HEK293 (cell line): ENCODE results near the gene HTT.

Experiments used
- CTCF ChIA-PET: fragments of 350-600 bp; formaldehyde crosslinking; extraction: SDS; loops from one replicate; lab custom pipeline; 2021; ENCODE audit warnings: antibody characterized with exemption; lab: Yijun Ruan, JAX
- POLR2A ChIA-PET: fragments of 300-600 bp; formaldehyde crosslinking; extraction: SDS; loops from one replicate; lab custom pipeline; 2020; ENCODE audit warnings: antibody characterized with exemption, inconsistent platforms; lab: Yijun Ruan, JAX
- H3K27ac ChIP-seq: fragments of 200-500 bp; sonication (Bioruptor generic); 2 replicates; pipeline ENCODE4 v1.5.1; 2014; ENCODE audit warnings: low read depth, low read length, control low read depth, inconsistent platforms; ENCODE audit errors: extremely low read depth
- H3K36me3 ChIP-seq, 2 experiments: fragments of 200-500 bp in 1 of 2; sonication (Bioruptor generic) in 1 of 2; 1 replicate in 1 of 2; 2 replicates in 1 of 2; pipeline ENCODE4 v1.5.1; 2014 to 2017; ENCODE audit warnings: inconsistent platforms in 2 of 2, low read length in 2 of 2; ENCODE audit not compliant: control insufficient read depth in 2 of 2, insufficient read depth in 1 of 2
- H3K4me1 ChIP-seq: fragments of 200-500 bp; sonication (Bioruptor generic); 2 replicates; pipeline ENCODE4 v1.5.1; 2014; ENCODE audit warnings: mild to moderate bottlenecking, low read length, inconsistent platforms; ENCODE audit not compliant: control insufficient read depth, insufficient read depth
- H3K4me3 ChIP-seq: 2 replicates; pipeline ENCODE4 v1.5.1; 2011; ENCODE audit warnings: low read depth, mild to moderate bottlenecking, control low read depth, low read length, moderate library complexity
- H3K9me3 ChIP-seq: fragments of 200-500 bp; sonication (Bioruptor generic); 2 replicates; pipeline ENCODE4 v1.5.1; 2014; ENCODE audit warnings: low read depth, low read length, inconsistent platforms; ENCODE audit not compliant: control insufficient read depth, insufficient read depth
- EGR2 ChIP-seq: fragments of 450-650 bp; formaldehyde crosslinking; IDR thresholded peaks from 2 replicates; pipeline ENCODE4 v1.5.1; 2016; ENCODE audit warnings: low read depth, missing biosample characterization, missing genetic modification characterization
- PRDM1 ChIP-seq: fragments of 450-650 bp; formaldehyde crosslinking; IDR thresholded peaks from 2 replicates; pipeline ENCODE4; 2016; ENCODE audit warnings: missing biosample characterization, missing genetic modification characterization
- SP2 ChIP-seq: fragments of 450-650 bp; formaldehyde crosslinking; IDR thresholded peaks from 2 replicates; pipeline ENCODE4 v1.5.1; 2016; ENCODE audit warnings: missing biosample characterization, missing genetic modification characterization
- ZBTB48 ChIP-seq: fragments of 450-650 bp; formaldehyde crosslinking; IDR thresholded peaks from 2 replicates; pipeline ENCODE4 v1.5.1; 2016; ENCODE audit warnings: missing biosample characterization, missing genetic modification characterization
- ZFHX2 ChIP-seq: fragments of 450-650 bp; formaldehyde crosslinking; conservative IDR thresholded peaks from 2 replicates; pipeline ENCODE4 v1.5.1; 2016; ENCODE audit warnings: missing biosample characterization, missing genetic modification characterization
- ZNF112 ChIP-seq: fragments of 450-650 bp; formaldehyde crosslinking; IDR thresholded peaks from 2 replicates; pipeline ENCODE4 v1.5.0; 2017; ENCODE audit warnings: missing biosample characterization, missing genetic modification characterization
- ZNF146 ChIP-seq: fragments of 450-650 bp; formaldehyde crosslinking; IDR thresholded peaks from 2 replicates; pipeline ENCODE4 v1.5.1; 2016; ENCODE audit warnings: missing biosample characterization, missing genetic modification characterization
- ZNF169 ChIP-seq: fragments of 450-650 bp; formaldehyde crosslinking; IDR thresholded peaks from 2 replicates; pipeline ENCODE4 v1.5.1; 2016; ENCODE audit warnings: missing biosample characterization, missing genetic modification characterization
- ZNF239 ChIP-seq: fragments of 450-650 bp; formaldehyde crosslinking; IDR thresholded peaks from 2 replicates; pipeline ENCODE4 v1.5.1; 2016; ENCODE audit warnings: missing biosample characterization, missing genetic modification characterization
- ZNF426 ChIP-seq: fragments of 450-650 bp; formaldehyde crosslinking; IDR thresholded peaks from 2 replicates; pipeline ENCODE4 v1.5.1; 2017; ENCODE audit warnings: missing biosample characterization, missing genetic modification characterization, mild to moderate bottlenecking, inconsistent platforms, moderate library complexity
- ZNF530 ChIP-seq: fragments of 450-650 bp; formaldehyde crosslinking; IDR thresholded peaks from 2 replicates; pipeline ENCODE4 v1.5.1; 2016; ENCODE audit warnings: low read depth, missing biosample characterization, missing genetic modification characterization
- ZNF629 ChIP-seq: fragments of 450-650 bp; formaldehyde crosslinking; IDR thresholded peaks from 2 replicates; pipeline ENCODE4 v1.5.1; 2017; ENCODE audit warnings: missing biosample characterization, missing genetic modification characterization
- ZNF664 ChIP-seq: fragments of 450-650 bp; formaldehyde crosslinking; IDR thresholded peaks from 2 replicates; pipeline ENCODE4 v1.5.1; 2016; ENCODE audit warnings: missing biosample characterization, missing genetic modification characterization
- ZSCAN30 ChIP-seq: fragments of 450-650 bp; IDR thresholded peaks from 2 replicates; pipeline ENCODE4 v1.5.1; 2018; ENCODE audit warnings: missing biosample characterization, mild to moderate bottlenecking, missing genetic modification characterization, moderate library complexity
- TF ChIP-seq, protein P1 (sequence below): fragments of 450-650 bp; formaldehyde crosslinking; IDR thresholded peaks from 2 replicates; pipeline ENCODE4 v1.5.1; 2016; ENCODE audit warnings: missing biosample characterization, missing genetic modification characterization
- TF ChIP-seq, protein P2 (sequence below): fragments of 450-650 bp; formaldehyde crosslinking; IDR thresholded peaks from 2 replicates; pipeline ENCODE4 v1.5.1; 2016; ENCODE audit warnings: missing biosample characterization, missing genetic modification characterization
- TF ChIP-seq, protein P3 (sequence below): fragments of 450-650 bp; formaldehyde crosslinking; IDR thresholded peaks from 2 replicates; pipeline ENCODE4 v1.5.1; 2016; ENCODE audit warnings: missing biosample characterization, missing genetic modification characterization
- TF ChIP-seq, protein P4 (sequence below): fragments of 450-650 bp; formaldehyde crosslinking; IDR thresholded peaks from 2 replicates; pipeline ENCODE4 v1.5.1; 2016; ENCODE audit warnings: missing biosample characterization, missing genetic modification characterization
- TF ChIP-seq, protein P5 (sequence below): fragments of 450-650 bp; formaldehyde crosslinking; IDR thresholded peaks from 2 replicates; pipeline ENCODE4 v1.5.1; 2016; ENCODE audit warnings: missing biosample characterization, missing genetic modification characterization, low read depth

The HTT gene

DNA sequence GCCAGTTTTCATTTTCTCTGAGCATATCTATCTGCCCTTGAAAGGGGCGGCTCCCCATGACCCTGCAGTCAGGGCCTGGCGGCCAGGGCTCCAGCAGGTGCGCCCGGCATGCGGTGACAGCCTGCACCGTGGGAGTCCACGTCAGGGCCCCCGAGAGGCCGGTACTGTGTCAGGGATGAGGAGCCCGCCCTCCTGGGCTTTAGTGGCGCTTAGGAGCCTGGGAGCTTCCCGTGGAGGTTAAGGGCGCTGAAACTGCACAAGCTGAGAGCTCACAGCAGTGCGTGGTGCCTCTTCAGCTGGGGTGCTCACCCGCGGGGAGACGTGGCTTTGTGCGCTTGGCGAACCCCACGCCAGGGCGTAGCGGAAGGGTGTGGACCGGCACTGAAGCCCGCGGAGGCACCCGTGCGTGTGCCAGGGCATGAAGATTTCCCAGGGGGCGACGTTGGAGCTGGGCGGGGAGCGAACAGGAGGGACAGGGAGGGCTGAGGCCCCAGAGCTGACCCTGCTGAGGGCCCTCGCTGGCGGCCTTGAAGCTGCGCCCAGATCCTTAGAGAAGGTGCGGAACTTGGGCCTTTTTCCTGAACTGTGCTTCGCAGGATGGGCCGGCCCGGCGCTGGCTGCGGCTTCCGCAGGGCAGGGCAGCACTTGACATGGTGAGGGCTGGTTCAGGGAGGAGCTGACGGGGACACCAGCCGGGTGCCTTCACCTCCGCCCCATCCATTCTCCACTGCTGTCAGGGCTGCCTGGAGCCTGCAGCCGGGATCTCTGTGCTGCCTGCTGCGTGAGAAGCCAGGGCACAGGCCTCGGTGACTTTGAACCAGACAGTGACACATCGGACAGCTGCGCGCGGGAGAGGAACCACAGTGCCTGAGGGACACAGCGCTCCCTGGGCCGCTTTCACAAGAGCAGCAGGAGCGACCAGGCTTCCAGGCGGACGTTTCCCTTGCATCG, 33.0 kb upstream of the HTT start (continued):
- TF ChIP-seq, protein P1, sequence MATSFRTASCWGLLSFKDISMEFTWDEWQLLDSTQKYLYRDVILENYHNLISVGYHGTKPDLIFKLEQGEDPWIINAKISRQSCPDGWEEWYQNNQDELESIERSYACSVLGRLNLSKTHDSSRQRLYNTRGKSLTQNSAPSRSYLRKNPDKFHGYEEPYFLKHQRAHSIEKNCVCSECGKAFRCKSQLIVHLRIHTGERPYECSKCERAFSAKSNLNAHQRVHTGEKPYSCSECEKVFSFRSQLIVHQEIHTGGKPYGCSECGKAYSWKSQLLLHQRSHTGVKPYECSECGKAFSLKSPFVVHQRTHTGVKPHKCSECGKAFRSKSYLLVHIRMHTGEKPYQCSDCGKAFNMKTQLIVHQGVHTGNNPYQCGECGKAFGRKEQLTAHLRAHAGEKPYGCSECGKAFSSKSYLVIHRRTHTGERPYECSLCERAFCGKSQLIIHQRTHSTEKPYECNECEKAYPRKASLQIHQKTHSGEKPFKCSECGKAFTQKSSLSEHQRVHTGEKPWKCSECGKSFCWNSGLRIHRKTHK: no peak

DNA sequence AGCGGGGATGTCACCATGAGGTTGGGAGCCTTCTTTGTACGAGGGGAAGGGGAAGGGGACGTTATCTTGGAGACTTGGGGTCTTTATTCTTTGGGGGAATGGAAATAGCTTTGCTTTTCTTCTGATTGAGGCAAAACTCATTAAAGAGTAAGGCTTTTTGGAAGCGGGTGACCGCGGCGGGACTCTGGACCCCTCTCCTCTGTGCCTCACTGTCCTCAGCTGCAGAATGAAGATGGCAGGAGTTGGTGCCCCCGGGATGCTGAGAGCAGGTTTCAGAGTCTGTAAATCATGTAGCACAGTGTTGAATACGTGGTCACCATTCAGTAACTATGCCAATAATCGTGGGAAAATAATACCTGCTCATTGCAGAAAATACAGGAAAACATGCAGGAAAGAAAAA, 32.3 kb upstream of the HTT start:
- no peaks in the 10 kb centered on the region for H3K4me1 ChIP-seq
- H3K9me3 ChIP-seq: no peaks in the 10 kb centered on the region
- no peak for TF ChIP-seq ZNF664 (tag by site-specific recombination)
- TF ChIP-seq ZBTB48 (tag by site-specific recombination): no peak
- no peak for TF ChIP-seq ZNF239 (tag by site-specific recombination)
- no peak for TF ChIP-seq PRDM1 (tag by site-specific recombination)
- no peak for TF ChIP-seq ZNF629
- TF ChIP-seq, protein P2, sequence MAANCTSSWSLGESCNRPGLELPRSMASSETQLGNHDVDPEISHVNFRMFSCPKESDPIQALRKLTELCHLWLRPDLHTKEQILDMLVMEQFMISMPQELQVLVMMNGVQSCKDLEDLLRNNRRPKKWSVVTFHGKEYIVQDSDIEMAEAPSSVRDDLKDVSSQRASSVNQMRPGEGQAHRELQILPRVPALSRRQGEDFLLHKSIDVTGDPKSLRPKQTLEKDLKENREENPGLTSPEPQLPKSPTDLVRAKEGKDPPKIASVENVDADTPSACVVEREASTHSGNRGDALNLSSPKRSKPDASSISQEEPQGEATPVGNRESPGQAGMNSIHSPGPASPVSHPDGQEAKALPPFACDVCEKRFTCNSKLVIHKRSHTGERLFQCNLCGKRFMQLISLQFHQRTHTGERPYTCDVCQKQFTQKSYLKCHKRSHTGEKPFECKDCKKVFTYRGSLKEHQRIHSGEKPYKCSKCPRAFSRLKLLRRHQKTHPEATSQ (tag by site-specific recombination): no peak
- TF ChIP-seq SP2: no peak
- no peak overlapping the region for H3K4me3 ChIP-seq
- CTCF ChIA-PET: no interaction called here
- POLR2A ChIA-PET: no interaction called here
- no peaks in the 10 kb centered on the region for H3K36me3 ChIP-seq
- H3K27ac ChIP-seq: no peak overlapping the region

DNA sequence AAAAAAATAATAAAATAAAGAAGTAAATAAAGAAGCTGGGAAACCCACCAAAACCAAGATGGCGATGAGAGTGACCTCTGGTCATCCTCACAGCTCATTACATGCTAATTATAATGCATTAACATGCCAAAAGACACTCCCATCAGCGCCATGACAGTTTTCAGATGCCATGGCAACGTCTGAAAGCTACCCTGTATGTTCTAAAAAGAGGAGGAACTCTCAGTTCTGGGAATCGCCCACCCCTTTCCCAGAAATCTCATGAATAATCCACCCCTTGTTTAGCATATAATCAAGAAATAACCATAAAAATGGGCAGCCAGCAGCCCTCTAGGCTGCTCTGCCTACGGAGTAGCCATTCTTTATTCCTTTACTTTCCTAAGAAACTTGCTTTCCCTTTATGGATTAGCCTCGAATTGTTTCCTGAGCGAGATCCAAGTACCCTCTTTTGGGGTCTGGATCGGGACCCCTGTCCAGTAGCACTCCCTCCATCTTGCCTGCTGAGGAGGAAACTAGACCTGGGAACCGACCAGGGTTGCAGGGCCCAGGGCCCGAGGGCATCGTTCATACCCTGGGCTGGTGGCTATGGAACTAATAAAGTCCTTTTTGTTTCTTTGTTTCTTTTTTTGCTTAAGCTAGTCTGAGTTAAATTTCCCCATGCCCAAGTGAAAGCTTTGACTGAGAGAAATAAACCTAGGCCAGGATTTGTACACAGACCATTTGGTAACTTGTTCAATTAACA, 31.0 kb upstream of the HTT start:
- no peaks in the 10 kb centered on the region for H3K9me3 ChIP-seq
- no peaks in the 10 kb centered on the region for H3K36me3 ChIP-seq
- H3K4me1 ChIP-seq: no peaks in the 10 kb centered on the region
- POLR2A ChIA-PET: no interaction called here
- H3K4me3 ChIP-seq: no peak overlapping the region
- H3K27ac ChIP-seq: no peak overlapping the region
- CTCF ChIA-PET: interaction anchor here (0.6 kb wide), 1 partner anchor 65 kb away, joined by 3 read pairs; no protein-coding TSS in a partner anchor
- TF ChIP-seq ZNF146 (tag by site-specific recombination): no peak
- TF ChIP-seq ZSCAN30 (tag by site-specific recombination): no peak
- TF ChIP-seq ZNF169: no peak
- TF ChIP-seq, protein P3, sequence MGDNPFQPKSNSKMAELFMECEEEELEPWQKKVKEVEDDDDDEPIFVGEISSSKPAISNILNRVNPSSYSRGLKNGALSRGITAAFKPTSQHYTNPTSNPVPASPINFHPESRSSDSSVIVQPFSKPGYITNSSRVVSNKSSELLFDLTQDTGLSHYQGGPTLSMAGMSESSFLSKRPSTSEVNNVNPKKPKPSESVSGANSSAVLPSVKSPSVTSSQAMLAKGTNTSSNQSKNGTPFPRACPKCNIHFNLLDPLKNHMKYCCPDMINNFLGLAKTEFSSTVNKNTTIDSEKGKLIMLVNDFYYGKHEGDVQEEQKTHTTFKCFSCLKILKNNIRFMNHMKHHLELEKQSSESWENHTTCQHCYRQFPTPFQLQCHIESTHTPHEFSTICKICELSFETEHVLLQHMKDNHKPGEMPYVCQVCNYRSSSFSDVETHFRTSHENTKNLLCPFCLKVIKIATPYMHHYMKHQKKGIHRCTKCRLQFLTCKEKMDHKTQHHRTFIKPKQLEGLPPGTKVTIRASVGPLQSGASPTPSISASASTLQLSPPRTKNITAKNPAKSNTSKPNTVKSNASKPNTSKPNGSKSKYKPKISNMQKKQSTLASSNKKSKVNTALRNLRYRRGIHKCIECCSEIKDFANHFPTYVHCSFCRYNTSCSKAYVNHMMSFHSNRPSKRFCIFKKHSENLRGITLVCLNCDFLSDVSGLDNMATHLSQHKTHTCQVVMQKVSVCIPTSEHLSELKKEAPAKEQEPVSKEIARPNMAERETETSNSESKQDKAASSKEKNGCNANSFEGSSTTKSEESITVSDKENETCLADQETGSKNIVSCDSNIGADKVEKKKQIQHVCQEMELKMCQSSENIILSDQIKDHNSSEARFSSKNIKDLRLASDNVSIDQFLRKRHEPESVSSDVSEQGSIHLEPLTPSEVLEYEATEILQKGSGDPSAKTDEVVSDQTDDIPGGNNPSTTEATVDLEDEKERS (tag by site-specific recombination): no peak
- TF ChIP-seq EGR2: no peak
- no peak for TF ChIP-seq ZNF112 (tag by site-specific recombination)
- TF ChIP-seq ZNF426 (tag by site-specific recombination): no peak
- TF ChIP-seq ZFHX2: no peak
- TF ChIP-seq, protein P4, sequence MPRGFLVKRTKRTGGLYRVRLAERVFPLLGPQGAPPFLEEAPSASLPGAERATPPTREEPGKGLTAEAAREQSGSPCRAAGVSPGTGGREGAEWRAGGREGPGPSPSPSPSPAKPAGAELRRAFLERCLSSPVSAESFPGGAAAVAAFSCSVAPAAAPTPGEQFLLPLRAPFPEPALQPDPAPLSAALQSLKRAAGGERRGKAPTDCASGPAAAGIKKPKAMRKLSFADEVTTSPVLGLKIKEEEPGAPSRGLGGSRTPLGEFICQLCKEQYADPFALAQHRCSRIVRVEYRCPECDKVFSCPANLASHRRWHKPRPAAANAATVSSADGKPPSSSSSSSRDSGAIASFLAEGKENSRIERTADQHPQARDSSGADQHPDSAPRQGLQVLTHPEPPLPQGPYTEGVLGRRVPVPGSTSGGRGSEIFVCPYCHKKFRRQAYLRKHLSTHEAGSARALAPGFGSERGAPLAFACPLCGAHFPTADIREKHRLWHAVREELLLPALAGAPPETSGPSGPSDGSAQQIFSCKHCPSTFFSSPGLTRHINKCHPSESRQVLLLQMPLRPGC (tag by site-specific recombination): no peak
- TF ChIP-seq, protein P5, sequence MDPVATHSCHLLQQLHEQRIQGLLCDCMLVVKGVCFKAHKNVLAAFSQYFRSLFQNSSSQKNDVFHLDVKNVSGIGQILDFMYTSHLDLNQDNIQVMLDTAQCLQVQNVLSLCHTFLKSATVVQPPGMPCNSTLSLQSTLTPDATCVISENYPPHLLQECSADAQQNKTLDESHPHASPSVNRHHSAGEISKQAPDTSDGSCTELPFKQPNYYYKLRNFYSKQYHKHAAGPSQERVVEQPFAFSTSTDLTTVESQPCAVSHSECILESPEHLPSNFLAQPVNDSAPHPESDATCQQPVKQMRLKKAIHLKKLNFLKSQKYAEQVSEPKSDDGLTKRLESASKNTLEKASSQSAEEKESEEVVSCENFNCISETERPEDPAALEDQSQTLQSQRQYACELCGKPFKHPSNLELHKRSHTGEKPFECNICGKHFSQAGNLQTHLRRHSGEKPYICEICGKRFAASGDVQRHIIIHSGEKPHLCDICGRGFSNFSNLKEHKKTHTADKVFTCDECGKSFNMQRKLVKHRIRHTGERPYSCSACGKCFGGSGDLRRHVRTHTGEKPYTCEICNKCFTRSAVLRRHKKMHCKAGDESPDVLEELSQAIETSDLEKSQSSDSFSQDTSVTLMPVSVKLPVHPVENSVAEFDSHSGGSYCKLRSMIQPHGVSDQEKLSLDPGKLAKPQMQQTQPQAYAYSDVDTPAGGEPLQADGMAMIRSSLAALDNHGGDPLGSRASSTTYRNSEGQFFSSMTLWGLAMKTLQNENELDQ (tag by site-specific recombination): no peak
- TF ChIP-seq ZNF530 (tag by site-specific recombination): no peak
